ENCODE data around the gene DDX28.

The DDX28 gene, protein sequence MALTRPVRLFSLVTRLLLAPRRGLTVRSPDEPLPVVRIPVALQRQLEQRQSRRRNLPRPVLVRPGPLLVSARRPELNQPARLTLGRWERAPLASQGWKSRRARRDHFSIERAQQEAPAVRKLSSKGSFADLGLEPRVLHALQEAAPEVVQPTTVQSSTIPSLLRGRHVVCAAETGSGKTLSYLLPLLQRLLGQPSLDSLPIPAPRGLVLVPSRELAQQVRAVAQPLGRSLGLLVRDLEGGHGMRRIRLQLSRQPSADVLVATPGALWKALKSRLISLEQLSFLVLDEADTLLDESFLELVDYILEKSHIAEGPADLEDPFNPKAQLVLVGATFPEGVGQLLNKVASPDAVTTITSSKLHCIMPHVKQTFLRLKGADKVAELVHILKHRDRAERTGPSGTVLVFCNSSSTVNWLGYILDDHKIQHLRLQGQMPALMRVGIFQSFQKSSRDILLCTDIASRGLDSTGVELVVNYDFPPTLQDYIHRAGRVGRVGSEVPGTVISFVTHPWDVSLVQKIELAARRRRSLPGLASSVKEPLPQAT

GRCh38 chr16:68022728-68023537 lies at the start of gene DDX28, which contains the start of gene DUS2:
Gene DDX28, minus strand, starts transcription at chr16:68023232. Its CDS starts 30 bp downstream, at chr16:68023202.
Gene DUS2, plus strand, starts transcription at chr16:68023284. Its CDS starts 14,740 bp downstream, at chr16:68038024.
- POLR2A ChIA-PET (ENCODE audit: low non-redundant PET): interaction anchor here (0.6 to 1.2 kb wide), 3 partner anchors 10 to 29 kb away, joined by 3 read pairs; no protein-coding TSS in a partner anchor
- TF ChIP-seq CTCF (conservative IDR thresholded peaks at IDR 0.05; ENCODE audit: low read depth): no peak
- CTCF ChIA-PET: interaction anchor here (0.6 to 1.1 kb wide), 4 partner anchors 18 to 52 kb away, joined by 3 to 7 read pairs (median 3); no protein-coding TSS in a partner anchor
- DNase-seq (ENCODE audit: low spot score): peak; percentile 86
- H3K27ac ChIP-seq: peak within 1 kb of the TSS; percentile 70

- CTCF ChIA-PET: no interaction called here
- TF ChIP-seq CTCF (conservative IDR thresholded peaks at IDR 0.05; ENCODE audit: low read depth): no peak
- H3K27ac ChIP-seq: peak overlapping the region; percentile 88
- peak; percentile 89 for DNase-seq (ENCODE audit: low spot score)
- POLR2A ChIA-PET (ENCODE audit: low non-redundant PET): interaction anchor here (0.6 kb wide), 1 partner anchor 629 kb away, joined by 3 read pairs; no protein-coding TSS in a partner anchor
These were observed 49.1 kb upstream of the DDX28 start for GRCh38 chr16:68072038-68072695.

DNA sequence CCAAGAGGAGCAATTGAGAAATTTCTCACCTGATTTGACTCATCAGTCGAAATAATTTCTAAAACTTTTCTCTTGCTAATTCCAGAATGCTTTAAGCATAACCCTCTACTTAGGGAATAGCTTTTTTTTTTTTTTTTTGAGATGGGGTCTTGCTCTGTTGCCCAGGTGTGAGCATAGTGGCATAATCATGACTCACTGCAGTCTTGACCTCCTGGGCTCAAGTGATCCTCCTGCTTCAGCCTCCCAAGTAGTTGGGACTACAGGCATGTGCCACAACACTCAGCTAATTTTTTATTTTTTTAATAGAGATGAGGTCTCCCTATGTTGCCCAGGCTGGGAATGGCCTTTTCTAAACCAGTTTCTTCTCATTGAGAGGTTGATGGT lies 48.5 kb upstream of the DDX28 start:
- peak overlapping the region; percentile 88 for H3K27ac ChIP-seq
- DNase-seq (ENCODE audit: low spot score): no peak
- TF ChIP-seq CTCF (conservative IDR thresholded peaks at IDR 0.05; ENCODE audit: low read depth): no peak
- ChIA-PET CTCF (interaction anchor here (0.7 kb wide), 1 partner anchor 148 kb away, joined by 3 read pairs; no protein-coding TSS in a partner anchor), POLR2A (ENCODE audit: low non-redundant PET) (interaction anchor here (0.5 to 0.6 kb wide), 2 partner anchors 156 to 628 kb away, joined by 3 read pairs; no protein-coding TSS in a partner anchor)

DNA sequence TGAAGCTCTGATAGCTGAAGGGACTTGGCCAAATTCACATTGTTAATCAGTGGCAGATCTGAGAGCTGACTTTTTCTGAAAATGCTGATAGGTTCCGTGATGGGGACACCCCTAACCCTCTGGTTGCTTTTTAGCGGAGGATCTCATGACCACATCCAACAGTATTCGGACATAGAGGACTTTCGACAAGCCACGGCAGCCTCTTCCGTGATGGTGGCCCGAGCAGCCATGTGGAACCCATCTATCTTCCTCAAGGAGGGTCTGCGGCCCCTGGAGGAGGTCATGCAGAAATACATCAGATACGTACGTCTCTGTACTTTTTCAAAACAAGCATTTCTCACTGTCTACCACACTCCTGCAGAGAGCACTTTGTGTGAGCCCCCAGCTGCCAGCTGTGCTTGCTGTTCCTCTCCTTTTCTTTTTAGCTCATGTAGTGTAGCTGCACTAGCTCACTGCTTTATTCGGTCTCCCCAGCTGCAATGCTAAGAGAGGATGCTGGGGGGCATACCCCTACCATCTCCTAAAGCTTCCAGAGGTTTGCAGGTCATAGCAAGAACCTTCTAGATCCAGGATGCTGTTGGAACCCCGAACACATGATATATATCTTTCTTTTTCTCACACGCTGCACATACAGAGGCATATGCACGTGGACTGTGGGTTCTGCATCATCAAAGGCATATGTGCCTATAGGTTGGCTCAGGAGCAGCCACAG lies 47.9 kb upstream of the DDX28 start:
- DNase-seq (ENCODE audit: low spot score): no peak
- TF ChIP-seq CTCF (conservative IDR thresholded peaks at IDR 0.05; ENCODE audit: low read depth): no peak
- peak overlapping the region; percentile 11; the same call in 1 of the 2 replicates for H3K27ac ChIP-seq
- ChIA-PET POLR2A (ENCODE audit: low non-redundant PET) (interaction anchor here (0.5 kb wide), 1 partner anchor 156 kb away, joined by 3 read pairs; no protein-coding TSS in a partner anchor), CTCF (interaction anchor here (0.7 kb wide), 1 partner anchor 148 kb away, joined by 3 read pairs; no protein-coding TSS in a partner anchor)

DNA sequence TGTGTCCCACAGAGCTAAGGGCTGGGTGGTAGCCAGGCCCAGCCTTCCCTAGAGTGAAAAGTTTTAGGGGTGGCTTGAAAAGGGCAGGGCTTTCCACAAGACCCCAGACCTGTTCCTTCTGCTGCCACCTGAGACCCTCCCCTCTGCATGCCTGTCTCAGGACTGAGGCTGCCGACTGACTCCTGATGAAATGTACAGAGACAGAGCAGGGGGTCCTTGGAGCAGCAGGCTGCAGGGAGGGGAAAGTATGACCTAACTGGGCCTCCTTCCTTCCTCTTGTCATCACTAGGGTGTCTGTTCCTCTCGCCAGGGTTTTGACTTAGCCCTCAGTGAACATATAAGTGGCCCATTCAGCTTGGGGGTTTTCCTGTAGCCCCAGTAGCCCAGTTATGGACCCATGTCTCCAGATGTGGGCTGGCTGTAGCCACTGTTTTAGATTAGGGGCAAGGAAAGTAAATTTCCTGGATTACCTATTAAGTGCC lies 47.3 kb upstream of the DDX28 start:
- H3K27ac ChIP-seq: peak overlapping the region; percentile 26; the same call in 1 of the 2 replicates
- no peak for DNase-seq (ENCODE audit: low spot score)
- TF ChIP-seq CTCF (conservative IDR thresholded peaks at IDR 0.05; ENCODE audit: low read depth): no peak
- CTCF ChIA-PET: no interaction called here
- POLR2A ChIA-PET (ENCODE audit: low non-redundant PET): interaction anchor here (0.6 kb wide), 1 partner anchor 252 kb away, joined by 3 read pairs; no protein-coding TSS in a partner anchor

All from RWPE1 (cell line).